ENCODE results near the gene ELL2. TPM values are rescaled to one million over a fixed set of nuclear protein-coding genes. Genes with fewer than 3 reads are reported as not detected.

Gene ELL2
- 18.4 and 27.4 TPM in 2 replicates for polyA plus RNA-seq (2012; rRNA removed)
- 22.3 and 24.9 TPM in 2 replicates for polyA plus RNA-seq (2012; cell fraction: cytosol; rRNA removed)
- 25.1 and 49.5 TPM in 2 replicates for polyA plus RNA-seq (2012; cell fraction: nucleus; rRNA removed)

DNA sequence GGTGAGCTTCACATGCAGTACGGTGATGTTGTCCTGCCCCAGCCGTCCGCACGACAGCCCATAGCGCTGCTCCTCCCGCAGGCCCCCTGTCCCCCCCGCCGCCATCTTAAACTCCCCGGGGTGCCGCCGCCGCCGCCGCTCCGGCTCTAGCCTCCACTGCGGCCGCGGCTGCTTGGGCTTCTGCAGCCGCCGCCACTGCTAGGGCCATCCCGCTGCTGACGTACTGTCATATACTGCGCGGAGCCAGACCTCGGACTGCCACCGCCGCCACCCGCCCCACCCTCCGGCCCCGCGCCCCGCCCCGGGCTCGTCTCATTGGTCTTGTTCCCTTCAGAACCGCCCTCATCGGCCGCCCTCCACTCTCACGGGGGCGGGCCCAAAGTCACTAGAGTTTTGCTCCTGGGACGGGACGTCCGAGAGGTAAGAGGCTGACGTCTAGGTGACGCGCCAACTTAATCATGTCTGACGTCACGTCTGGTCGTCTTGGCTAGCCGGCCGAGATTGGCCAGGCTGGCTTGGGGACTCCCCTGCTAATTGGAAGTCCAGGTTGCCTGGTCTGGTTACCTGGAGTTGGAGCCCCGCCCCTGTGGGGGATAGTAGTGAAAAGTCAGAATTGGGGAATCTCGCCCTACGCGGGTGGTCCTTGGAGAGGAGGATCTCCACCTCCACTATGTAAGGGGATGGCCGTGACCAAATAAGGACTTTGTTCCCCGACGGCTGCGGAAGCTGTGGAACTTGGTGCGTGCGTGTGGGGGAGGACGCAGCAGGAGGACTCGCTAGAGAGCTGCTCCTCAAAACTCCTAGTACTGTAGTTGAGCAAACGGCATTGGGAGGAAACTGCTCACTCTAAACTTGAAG lies at the start of gene ELL2:
TSS of gene ELL2 (minus strand) at position 235 of the 858 bp plus-strand sequence. CDS start at position 105, 130 bp downstream.
- H3F3A ChIP-seq (replicated peaks; ENCODE audit: insufficient read depth), result peaks cover 13% of the 10 kb centered on the region
- H3K4me3 ChIP-seq (ENCODE audit: low read depth in 2 of 2, low read length in 1 of 2), result peak within 1 kb of the TSS; percentile 85 to 87
- peak within 1 kb of the TSS; percentile 34 to 84; a peak in 3 of 4 replicates for H3K27ac ChIP-seq (ENCODE audit: low read depth in 2 of 2, low read length in 1 of 2)
- peak within 1 kb of the TSS; percentile 95 for H3K9ac ChIP-seq
- peaks cover 30% of the 10 kb centered on the region for H4K20me1 ChIP-seq (ENCODE audit: insufficient read depth)
- CTCF ChIA-PET, result interaction anchor here (0.7 to 1.9 kb wide), 23 partner anchors 9 to 640 kb away, joined by 3 to 8 read pairs (median 4); no protein-coding TSS in a partner anchor
- WGBS (ENCODE audit: low lambda C conversion rate), result 13% methylated on average over 32 of the region's 63 CpGs
- H2AFZ ChIP-seq (ENCODE audit: low read depth), result peak within 1 kb of the TSS; percentile 68
- POLR2A ChIA-PET, result interaction anchor here (0.6 kb wide), 1 partner anchor 16 kb away, joined by 3 read pairs; no protein-coding TSS in a partner anchor
- H3K4me1 ChIP-seq (ENCODE audit: control insufficient read depth in 1 of 2, insufficient read depth in 2 of 2, low read depth in 1 of 2, low read length in 1 of 2), result peaks cover 0 to 19% of the 10 kb centered on the region in 2 experiments; a peak in 3 of 4 replicates
- no peaks in the 10 kb centered on the region for H3K27me3 ChIP-seq (ENCODE audit: insufficient read depth)
- no peaks in the 10 kb centered on the region for H3K36me3 ChIP-seq (replicated peaks in 1 of 2; ENCODE audit: control insufficient read depth in 1 of 2, insufficient read depth in 2 of 2, low read length in 1 of 2)
- H3K79me2 ChIP-seq (ENCODE audit: insufficient read depth), result peaks cover 48% of the 10 kb centered on the region
- H3K4me2 ChIP-seq, result peak within 1 kb of the TSS; percentile 82
- TF ChIP-seq, protein P1, sequence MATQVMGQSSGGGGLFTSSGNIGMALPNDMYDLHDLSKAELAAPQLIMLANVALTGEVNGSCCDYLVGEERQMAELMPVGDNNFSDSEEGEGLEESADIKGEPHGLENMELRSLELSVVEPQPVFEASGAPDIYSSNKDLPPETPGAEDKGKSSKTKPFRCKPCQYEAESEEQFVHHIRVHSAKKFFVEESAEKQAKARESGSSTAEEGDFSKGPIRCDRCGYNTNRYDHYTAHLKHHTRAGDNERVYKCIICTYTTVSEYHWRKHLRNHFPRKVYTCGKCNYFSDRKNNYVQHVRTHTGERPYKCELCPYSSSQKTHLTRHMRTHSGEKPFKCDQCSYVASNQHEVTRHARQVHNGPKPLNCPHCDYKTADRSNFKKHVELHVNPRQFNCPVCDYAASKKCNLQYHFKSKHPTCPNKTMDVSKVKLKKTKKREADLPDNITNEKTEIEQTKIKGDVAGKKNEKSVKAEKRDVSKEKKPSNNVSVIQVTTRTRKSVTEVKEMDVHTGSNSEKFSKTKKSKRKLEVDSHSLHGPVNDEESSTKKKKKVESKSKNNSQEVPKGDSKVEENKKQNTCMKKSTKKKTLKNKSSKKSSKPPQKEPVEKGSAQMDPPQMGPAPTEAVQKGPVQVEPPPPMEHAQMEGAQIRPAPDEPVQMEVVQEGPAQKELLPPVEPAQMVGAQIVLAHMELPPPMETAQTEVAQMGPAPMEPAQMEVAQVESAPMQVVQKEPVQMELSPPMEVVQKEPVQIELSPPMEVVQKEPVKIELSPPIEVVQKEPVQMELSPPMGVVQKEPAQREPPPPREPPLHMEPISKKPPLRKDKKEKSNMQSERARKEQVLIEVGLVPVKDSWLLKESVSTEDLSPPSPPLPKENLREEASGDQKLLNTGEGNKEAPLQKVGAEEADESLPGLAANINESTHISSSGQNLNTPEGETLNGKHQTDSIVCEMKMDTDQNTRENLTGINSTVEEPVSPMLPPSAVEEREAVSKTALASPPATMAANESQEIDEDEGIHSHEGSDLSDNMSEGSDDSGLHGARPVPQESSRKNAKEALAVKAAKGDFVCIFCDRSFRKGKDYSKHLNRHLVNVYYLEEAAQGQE (IDR thresholded peaks at IDR 0.05; ENCODE audit: low read depth, low read length), result no peak; the same call in 1 of the 2 replicates
- peak; percentile 87 for TF ChIP-seq POLR2AphosphoS5 (IDR thresholded peaks at IDR 0.05; ENCODE audit: low read depth, low read length)
- peak; percentile 32; the same call in 1 of the 2 replicates for TF ChIP-seq MXI1 (IDR thresholded peaks at IDR 0.05; ENCODE audit: low read depth, low read length)
- TF ChIP-seq JUND (IDR thresholded peaks at IDR 0.05), result no peak
- TF ChIP-seq, protein P2, sequence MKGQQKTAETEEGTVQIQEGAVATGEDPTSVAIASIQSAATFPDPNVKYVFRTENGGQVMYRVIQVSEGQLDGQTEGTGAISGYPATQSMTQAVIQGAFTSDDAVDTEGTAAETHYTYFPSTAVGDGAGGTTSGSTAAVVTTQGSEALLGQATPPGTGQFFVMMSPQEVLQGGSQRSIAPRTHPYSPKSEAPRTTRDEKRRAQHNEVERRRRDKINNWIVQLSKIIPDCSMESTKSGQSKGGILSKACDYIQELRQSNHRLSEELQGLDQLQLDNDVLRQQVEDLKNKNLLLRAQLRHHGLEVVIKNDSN (IDR thresholded peaks at IDR 0.05; ENCODE audit: borderline replicate concordance, low read depth), result no peak
- peak; percentile 75 for TF ChIP-seq YY1 (IDR thresholded peaks at IDR 0.05; ENCODE audit: low read depth)
- no peak for TF ChIP-seq ZBTB33 (IDR thresholded peaks at IDR 0.05; ENCODE audit: borderline replicate concordance, low read depth)
- peak; percentile 94 for TF ChIP-seq TAF1 (IDR thresholded peaks at IDR 0.05; ENCODE audit: borderline replicate concordance, low read depth, low read length)
- TF ChIP-seq RXRA (IDR thresholded peaks at IDR 0.05; ENCODE audit: borderline replicate concordance, low read depth), result no peak
- no peak for TF ChIP-seq ELF1 (IDR thresholded peaks at IDR 0.05)
- TF ChIP-seq, protein P3, sequence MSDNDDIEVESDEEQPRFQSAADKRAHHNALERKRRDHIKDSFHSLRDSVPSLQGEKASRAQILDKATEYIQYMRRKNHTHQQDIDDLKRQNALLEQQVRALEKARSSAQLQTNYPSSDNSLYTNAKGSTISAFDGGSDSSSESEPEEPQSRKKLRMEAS (IDR thresholded peaks at IDR 0.05; ENCODE audit: low read depth), result 0 out of 2 replicates have a peak, but pooled peaks have one; percentile 30
- no peak for TF ChIP-seq SIN3A (IDR thresholded peaks at IDR 0.05; ENCODE audit: borderline replicate concordance, low read depth, low read length)
- TF ChIP-seq GABPA (IDR thresholded peaks at IDR 0.05; ENCODE audit: low read depth), result no peak
- peak; percentile 91 for DNase-seq
- H3K9me2 ChIP-seq, result no peaks in the 10 kb centered on the region
- no peaks in the 10 kb centered on the region for H3K9me3 ChIP-seq

All from SK-N-SH (cell line).